NCI-H2029 treated with DMSO at 0.1 percent for 48 hours (cell line): ENCODE data around the gene IRAK1.

ENCODE experiments used
- DNase-seq: peaks from one replicate; lab custom pipeline; 2025; lab: John Stamatoyannopoulos, UW

The IRAK1 gene

DNA sequence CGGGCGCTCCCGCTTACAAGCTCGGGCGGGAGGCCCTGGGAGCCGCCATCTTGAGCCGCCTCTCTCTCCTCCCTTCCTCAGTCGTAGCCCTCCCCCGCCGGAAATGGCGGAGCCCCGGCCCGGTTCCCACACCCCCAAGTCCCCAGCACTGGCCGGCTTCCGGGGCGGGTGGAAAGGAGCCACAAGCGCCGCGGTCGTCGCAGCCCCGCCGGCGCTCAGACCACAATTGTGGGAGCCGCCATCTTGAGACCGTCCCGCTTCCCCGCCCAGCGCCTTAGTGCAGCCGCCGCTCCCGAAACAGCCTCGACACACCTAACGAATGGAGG is 48.6 kb downstream of the IRAK1 start:
- DNase-seq = peak; percentile 31

DNA sequence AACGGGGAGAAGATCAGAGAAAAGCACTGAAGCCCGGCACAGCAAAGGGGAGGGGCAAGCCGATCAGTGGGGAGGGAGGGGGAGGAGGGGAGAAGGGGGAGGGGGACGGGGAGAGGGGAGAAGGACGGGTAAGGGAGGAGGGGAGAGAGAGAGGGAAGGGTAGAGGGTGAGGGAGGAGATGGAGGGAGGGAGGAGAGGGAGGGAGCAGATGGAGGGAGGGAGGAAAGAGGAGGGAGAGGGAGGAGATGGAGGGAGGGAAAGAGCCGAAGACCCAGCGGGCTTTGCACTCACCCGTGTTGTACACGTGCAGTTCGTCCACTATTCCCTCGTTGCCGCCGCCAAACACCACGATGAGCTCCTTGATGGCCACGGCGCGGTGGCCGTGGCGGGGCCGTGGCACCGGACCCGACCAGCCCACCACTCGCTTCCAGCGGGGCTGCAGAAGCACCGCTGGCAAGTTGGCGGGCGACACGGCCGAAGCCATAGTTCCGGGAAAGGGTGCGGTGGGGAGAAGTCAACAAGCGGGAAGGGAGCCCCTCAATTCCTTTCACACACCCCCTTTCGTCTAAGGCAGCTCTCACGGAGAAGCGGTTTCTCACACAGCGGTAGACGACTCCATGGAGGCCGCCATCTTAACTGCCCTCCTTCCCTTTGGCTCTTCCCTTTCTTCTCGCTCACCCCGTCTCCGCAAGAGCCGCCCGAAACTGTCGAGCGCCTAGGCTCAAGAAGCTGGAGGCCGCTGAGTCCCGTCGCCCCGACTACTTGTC is 49.2 kb downstream of the IRAK1 start:
- no peak for DNase-seq

DNA sequence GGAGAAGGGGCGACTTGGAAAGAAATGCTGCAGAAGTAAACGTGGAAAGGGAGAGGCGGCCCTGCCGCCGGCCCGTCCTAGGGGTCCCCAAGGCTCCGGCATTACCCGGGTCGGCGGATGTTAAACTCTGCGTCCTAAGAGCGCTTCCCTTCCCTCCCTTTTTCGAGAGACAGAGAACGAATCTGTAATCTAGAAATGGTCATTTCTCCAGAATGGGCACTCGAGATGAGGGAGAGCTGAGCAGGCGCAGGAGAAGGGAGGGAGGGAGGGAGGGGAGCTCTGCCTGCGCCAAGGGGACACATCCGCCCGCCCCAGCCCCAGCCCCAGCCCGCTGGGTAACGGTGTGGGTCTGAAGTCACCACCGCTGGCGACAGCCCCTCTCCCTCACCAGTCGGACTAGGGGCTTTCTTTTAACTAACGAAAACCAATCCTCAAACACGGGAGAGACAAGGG is 49.8 kb downstream of the IRAK1 start:
- DNase-seq = no peak

GRCh38 chrX:153969125-153969903 is 50.4 kb downstream of the IRAK1 start:
- no peak for DNase-seq

GRCh38 chrX:153968754-153969124 is 51.0 kb downstream of the IRAK1 start:
- DNase-seq = no peak

- no peak for DNase-seq
Measured at GRCh38 chrX:153968255-153968654, 51.4 kb downstream of the IRAK1 start.

- no peak for DNase-seq
Measured at GRCh38 chrX:153967536-153968224, 52.0 kb downstream of the IRAK1 start.

DNA sequence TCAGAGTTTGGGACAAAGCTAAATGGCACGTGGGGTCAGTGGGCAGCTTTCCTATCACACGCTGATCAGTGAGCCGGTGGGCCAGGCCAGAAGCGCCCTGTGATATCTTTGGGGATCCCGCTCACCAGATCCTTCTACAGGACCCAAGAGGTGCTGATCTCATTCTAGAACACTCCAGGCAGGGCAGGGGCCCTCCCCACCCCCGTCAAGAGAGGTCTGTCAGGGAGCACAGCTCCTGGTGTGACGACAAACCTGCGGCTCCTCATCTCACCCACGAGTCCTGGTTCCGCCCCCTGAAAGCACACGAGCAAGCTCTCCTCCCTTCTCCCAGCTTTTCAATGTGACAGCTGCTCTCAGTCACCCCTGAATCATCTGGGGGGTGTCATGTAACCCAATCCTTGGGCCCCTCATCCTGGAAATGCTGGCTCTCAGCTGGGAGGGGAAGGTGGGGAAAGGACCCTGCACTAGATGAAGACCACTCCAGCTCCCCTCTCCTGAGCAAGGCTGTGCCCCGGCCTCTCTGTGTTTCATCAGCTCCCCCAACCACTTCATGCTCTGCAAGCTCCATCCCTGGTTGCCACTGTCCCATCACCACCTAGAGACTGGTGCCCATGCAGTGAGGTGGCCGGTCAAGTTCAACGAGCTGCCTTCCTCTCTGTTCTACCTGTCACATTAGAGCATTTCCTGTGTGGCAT is 52.7 kb downstream of the IRAK1 start:
- no peak for DNase-seq

GRCh38 chrX:153966283-153966688 is 53.4 kb downstream of the IRAK1 start:
- DNase-seq = no peak

DNA sequence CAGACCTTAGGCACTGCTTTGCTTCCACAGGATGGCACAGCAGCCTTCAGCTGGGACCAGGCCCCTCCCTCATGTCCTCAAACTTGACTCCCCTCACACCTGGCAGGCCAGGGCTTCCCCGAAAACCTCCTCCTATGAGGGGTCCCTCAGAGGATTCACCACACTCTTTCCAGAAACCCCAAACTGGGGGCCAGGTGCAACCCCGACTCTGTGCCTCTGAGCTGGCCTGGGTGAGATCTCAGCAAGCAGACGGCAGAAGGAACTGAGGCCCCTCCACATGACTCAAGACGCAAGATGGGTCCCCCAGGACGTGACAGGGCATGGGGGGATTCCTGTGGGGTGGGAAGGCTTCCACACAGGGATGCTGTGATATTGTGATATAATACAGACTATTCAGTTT is 54.3 kb downstream of the IRAK1 start:
- no peak for DNase-seq

DNA sequence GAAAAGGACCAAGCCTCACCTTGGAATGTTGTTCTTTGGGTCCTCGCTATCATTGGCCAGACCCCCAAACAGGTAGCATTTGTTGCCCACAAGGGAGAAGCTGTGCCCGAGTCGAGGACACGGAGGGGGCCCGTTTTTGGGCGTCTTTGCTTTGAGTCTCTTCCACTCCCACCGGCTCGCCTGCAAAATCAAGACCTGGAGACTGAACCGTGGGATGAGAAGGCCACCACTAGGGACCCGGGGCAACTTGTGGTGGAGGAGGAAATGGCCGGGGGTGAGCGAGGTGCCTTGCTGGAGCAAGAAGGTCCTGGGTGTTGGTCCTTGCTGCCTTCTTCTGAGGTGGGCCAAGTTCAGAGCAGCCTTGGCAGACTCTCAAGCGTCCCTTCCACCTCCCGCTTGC is 55.6 kb downstream of the IRAK1 start:
- no peak for DNase-seq

- no peak for DNase-seq
Measured at GRCh38 chrX:153963546-153963945, 56.2 kb downstream of the IRAK1 start.

DNA sequence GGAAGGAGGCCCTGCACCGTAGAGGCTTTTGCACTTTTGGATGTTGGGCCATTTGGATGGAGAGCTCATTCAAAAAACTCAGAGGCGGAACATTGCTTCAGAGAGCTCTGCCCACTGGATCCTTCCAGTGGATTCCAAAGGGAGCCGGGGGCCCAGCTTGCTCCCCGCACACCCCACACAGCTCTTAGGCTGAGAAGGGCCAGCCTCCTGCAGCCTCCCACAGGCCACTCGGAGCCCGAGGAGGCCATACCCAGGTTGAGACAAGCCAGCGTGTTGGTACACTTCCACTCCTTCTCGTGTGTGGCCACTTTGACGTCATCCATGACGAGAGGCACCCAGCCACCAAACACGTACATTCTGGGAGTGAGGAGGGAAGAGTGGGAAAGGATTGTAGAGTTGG is 58.4 kb downstream of the IRAK1 start:
- no peak for DNase-seq

DNA sequence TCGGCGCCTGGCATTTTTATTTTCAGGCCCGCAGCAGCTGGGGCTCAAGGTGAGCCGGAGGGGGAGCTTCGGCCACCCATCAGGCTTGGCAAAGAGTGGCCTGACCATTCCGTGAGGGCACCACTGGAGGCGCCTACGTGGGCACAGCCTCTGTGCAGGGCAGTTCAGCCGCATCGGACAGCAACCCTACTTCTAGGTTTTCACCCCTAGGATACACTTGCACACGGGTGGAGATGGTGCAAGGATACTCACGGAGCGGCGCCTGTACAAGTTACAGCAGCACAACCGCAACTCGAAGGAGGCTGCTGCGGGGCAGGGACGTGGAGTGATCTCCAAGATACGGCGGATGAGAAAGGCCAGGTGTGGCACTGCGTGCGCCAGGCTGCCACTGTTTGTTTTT is 58.9 kb downstream of the IRAK1 start:
- no peak for DNase-seq
